ENCODE measurements around the gene TSPAN18. TPM values are rescaled to one million over a fixed set of nuclear protein-coding genes. Genes with fewer than 3 reads are reported as not detected.
A peak's percentile ranks its signal among the peaks of the same experiment; 100 is the strongest.

Gene TSPAN18
- total RNA-seq, 2 experiments from 2014 or later, result 0.85 to 0.92 TPM

DNA sequence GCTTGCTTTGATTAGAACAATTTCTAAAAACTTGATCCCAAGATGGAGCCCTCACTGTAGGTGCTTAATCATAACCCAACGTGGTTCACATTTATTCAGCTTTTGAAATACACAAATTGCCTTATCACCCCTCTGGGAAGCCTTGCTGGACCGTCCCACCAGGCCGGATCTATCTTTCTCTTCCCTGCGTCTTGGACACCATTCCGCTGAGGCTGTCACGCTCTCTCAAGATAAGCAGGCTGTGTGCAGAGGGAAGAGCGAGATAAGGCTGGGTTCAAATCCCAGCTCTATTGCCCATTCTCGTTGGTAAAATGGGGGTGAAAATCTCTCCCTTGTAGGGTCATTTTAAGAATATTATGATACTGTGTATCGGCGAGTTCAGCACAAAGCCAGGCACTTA lies 244.4 kb downstream of the TSPAN18 start:
- H3K4me1 Mint-ChIP-seq (ENCODE audit: low read depth), result no peaks in the 10 kb centered on the region
- intact Hi-C loops (cut with micrococcal nuclease), result no loop called here
- no peaks in the 10 kb centered on the region for H3K36me3 Mint-ChIP-seq (ENCODE audit: low read depth)
- H3K27me3 Mint-ChIP-seq, result no peaks in the 10 kb centered on the region
- TF ChIP-seq, protein P1, sequence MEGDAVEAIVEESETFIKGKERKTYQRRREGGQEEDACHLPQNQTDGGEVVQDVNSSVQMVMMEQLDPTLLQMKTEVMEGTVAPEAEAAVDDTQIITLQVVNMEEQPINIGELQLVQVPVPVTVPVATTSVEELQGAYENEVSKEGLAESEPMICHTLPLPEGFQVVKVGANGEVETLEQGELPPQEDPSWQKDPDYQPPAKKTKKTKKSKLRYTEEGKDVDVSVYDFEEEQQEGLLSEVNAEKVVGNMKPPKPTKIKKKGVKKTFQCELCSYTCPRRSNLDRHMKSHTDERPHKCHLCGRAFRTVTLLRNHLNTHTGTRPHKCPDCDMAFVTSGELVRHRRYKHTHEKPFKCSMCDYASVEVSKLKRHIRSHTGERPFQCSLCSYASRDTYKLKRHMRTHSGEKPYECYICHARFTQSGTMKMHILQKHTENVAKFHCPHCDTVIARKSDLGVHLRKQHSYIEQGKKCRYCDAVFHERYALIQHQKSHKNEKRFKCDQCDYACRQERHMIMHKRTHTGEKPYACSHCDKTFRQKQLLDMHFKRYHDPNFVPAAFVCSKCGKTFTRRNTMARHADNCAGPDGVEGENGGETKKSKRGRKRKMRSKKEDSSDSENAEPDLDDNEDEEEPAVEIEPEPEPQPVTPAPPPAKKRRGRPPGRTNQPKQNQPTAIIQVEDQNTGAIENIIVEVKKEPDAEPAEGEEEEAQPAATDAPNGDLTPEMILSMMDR (IDR thresholded peaks at IDR 0.05), result no peak
- CTCF ChIA-PET, result interaction anchor here (1.0 kb wide), 1 partner anchor 134 kb away, joined by 3 read pairs; no protein-coding TSS in a partner anchor
- DNase-seq (no peak), ATAC-seq (no peak)
- POLR2A ChIA-PET, result interaction anchor here (0.7 kb wide), 1 partner anchor 11 kb away, joined by 3 read pairs; no protein-coding TSS in a partner anchor
- H3K4me3 Mint-ChIP-seq, result no peak overlapping the region
- no peaks in the 10 kb centered on the region for H3K9me3 Mint-ChIP-seq
- H3K27ac Mint-ChIP-seq, result no peak overlapping the region

GRCh38 chr11:44972746-44973435 lies 246.1 kb downstream of the TSPAN18 start:
- CTCF ChIA-PET, result no interaction called here
- Mint-ChIP-seq H3K4me1 (ENCODE audit: low read depth) (no peaks in the 10 kb centered on the region), H3K27me3 (no peaks in the 10 kb centered on the region), H3K27ac (no peak overlapping the region), H3K4me3 (no peak overlapping the region), H3K9me3 (no peaks in the 10 kb centered on the region), H3K36me3 (ENCODE audit: low read depth) (no peaks in the 10 kb centered on the region)
- POLR2A ChIA-PET, result no interaction called here
- TF ChIP-seq, protein P1 (IDR thresholded peaks at IDR 0.05), result no peak
- ATAC-seq, result no peak
- no peak for DNase-seq
- intact Hi-C loops (cut with micrococcal nuclease), result no loop called here

DNA sequence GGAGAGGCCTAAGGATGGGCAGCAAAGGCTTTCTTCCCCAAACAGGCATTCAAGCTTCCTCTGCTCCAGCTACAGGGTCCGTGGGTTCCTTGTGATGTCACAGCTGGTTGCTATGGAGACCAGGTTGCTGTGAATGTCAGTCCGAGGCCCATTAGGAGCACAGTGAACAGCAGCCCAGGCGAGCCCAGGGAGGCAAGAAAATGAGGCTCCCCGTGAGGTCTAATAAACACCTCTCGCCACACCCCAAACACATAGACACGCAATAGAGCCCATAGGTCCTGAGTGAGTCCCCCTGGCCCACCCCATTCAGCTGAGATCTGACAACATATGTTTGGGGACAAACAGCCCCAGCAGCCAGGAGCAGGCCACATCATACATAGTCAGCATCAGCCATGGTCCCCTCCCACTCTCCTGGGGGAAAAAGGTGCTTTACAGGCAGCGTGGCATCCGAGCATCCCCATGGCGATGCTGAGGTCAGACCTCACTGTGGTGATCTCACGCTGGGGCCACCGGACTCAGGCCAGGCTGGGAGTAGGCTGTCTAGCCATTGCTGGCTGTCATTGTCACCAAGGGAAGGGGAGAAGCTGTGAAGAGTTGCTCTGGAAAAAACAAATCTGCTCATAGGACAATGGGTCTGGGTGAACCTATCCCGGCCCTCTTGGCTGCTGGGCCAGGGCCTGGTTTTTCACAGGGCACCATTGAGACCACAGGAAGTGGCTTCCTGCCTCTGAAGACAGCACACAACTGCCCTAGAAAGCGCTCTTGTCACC lies 247.1 kb downstream of the TSPAN18 start:
- TF ChIP-seq, protein P1 (IDR thresholded peaks at IDR 0.05), result no peak
- CTCF ChIA-PET, result no interaction called here
- Mint-ChIP-seq H3K4me1 (ENCODE audit: low read depth) (no peaks in the 10 kb centered on the region), H3K4me3 (no peak overlapping the region), H3K27ac (no peak overlapping the region), H3K27me3 (no peaks in the 10 kb centered on the region), H3K36me3 (ENCODE audit: low read depth) (no peaks in the 10 kb centered on the region), H3K9me3 (no peaks in the 10 kb centered on the region)
- ATAC-seq (peak; percentile 52), DNase-seq (peak; percentile 23)
- intact Hi-C loops (cut with micrococcal nuclease), result no loop called here
- POLR2A ChIA-PET, result no interaction called here

DNA sequence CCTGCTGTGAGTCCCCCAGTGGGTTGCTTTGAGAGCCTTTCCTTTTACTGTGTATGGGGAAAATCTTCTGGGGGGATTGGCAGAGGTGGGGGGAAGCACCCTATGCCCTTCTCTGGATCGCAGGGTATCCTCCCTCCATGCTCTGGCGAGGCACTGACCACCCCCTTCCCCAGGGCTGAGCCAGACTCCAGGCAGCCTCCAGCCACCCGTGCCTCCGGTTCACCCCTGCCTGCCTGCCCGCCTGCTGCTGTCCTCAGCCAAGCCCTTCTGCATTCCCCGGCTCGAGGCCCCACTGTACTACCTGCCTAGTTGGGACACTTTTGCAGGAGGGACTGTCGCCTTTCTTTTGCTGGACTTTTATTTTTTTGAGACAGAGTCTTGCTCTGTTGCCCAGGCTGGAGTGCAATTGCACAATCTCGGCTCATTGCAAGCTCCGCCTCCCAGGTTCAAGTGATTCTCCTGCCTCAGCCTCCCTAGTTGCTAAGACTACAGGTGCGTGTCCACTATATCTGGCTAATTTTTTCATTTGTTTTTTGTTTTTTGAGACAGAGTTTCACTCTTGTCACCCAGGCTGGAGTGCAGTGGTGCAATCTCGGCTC lies 247.7 kb downstream of the TSPAN18 start:
- DNase-seq (no peak), ATAC-seq (no peak)
- peaks cover 5% of the 10 kb centered on the region for H3K4me1 Mint-ChIP-seq (ENCODE audit: low read depth)
- no peaks in the 10 kb centered on the region for H3K27me3 Mint-ChIP-seq
- intact Hi-C loops (cut with micrococcal nuclease), result no loop called here
- ChIA-PET CTCF (no interaction called here), POLR2A (no interaction called here)
- no peak overlapping the region for H3K4me3 Mint-ChIP-seq
- TF ChIP-seq, protein P1 (IDR thresholded peaks at IDR 0.05), result no peak
- no peaks in the 10 kb centered on the region for H3K36me3 Mint-ChIP-seq (ENCODE audit: low read depth)
- no peak overlapping the region for H3K27ac Mint-ChIP-seq
- no peaks in the 10 kb centered on the region for H3K9me3 Mint-ChIP-seq

All from activated CD8-positive, alpha-beta T cell treated with anti-CD3 and anti-CD28 coated beads for 36 hours (primary cell).